K562 (cell line): ENCODE measurements around the gene ALX3.
"Not testable (repeated sequence)": the region's sequence is repeated elsewhere in the genome, so short reads cannot be mapped to it uniquely, and the experiment has no call there.

ENCODE experiments used
- CTCF ChIP-seq, 3 experiments: IDR thresholded peaks in 2 of 3; conservative IDR thresholded peaks in 1 of 3; 2 replicates each; pipeline ENCODE4 v1.5.1; 2011 to 2012; ENCODE audit warnings: low read length in 3 of 3, mild to moderate bottlenecking in 3 of 3, control low read depth in 2 of 3, improper control_type of control experiment in 1 of 3, inconsistent platforms in 1 of 3, low read depth in 1 of 3, mixed read lengths in 1 of 3, moderate library complexity in 1 of 3; ENCODE audit not compliant: insufficient read depth in 2 of 3
- FOXK1 ChIP-seq: sonication (generic); formaldehyde crosslinking; IDR thresholded peaks from 2 replicates; pipeline ENCODE4 v1.8.0; 2022; ENCODE audit warnings: missing genetic modification reagents, mild to moderate bottlenecking, borderline replicate concordance
- GTF2E2 ChIP-seq: fragments of 200-800 bp; sonication (Bioruptor generic); IDR thresholded peaks from 2 replicates; pipeline ENCODE4 v1.6.1; 2016; ENCODE audit warnings: missing genetic modification characterization, missing compliant biosample characterization
- NCOR1 ChIP-seq: fragments of 450-650 bp; IDR thresholded peaks from 2 replicates; pipeline ENCODE4 v1.6.1; 2016; ENCODE audit warnings: mild to moderate bottlenecking, moderate library complexity
- ZBTB11 ChIP-seq, 3 experiments: fragments of 200-800 bp in 1 of 3; fragments of 250-450 bp in 1 of 3; fragments of 450-650 bp in 1 of 3; sonication (Bioruptor Pico) in 1 of 3; sonication (Bioruptor generic) in 1 of 3; formaldehyde crosslinking in 1 of 3; IDR thresholded peaks; 2 replicates each; pipeline versions ENCODE4 v1.6.1 to v1.8.0; 2016 to 2022; ENCODE audit warnings: mild to moderate bottlenecking in 2 of 3, missing genetic modification characterization in 2 of 3, missing compliant biosample characterization in 1 of 3, moderate library complexity in 1 of 3

- TF ChIP-seq NCOR1; GTF2E2 (tag); FOXK1 (CRISPR knock-in tag); ZBTB11 (CRISPR knock-in tag; IDR thresholded peaks at IDR 0.05); CTCF (IDR thresholded peaks at IDR 0.05 in 2 of 3, conservative IDR thresholded peaks at IDR 0.05 in 1 of 3; ENCODE audit: insufficient read depth in 2 of 3, low read depth in 1 of 3, low read length in 3 of 3): not testable (repeated sequence)
Measured at GRCh38 chr1:110030687-110031086, 39.8 kb downstream of the ALX3 start.
